PC-3 (cell line): ENCODE measurements around the gene PDZRN3. TPM values are rescaled to one million over a fixed set of nuclear protein-coding genes. Genes with fewer than 3 reads are reported as not detected.

Source experiments
- ATAC-seq: fragments of 200-7000 bp; cut with Tn5 transposase; 2 replicates; pipeline ENCODE4 v1.9.1; 2020; ENCODE audit warnings: mild to moderate bottlenecking, moderate library complexity
- BruUV-seq: library from RNA; stranded (reverse); fragments of 400-500 nt; replicated peaks from 2 replicates; lab custom pipeline; 2021; lab: Mats Ljungman, UMichigan
- CTCF ChIA-PET: fragments of 300-600 bp; sonication (Branson Sonifier 250); formaldehyde crosslinking; loops from one replicate; lab custom pipeline; 2022; ENCODE audit warnings: antibody characterized with exemption; lab: Charles Lee
- POLR2A ChIA-PET: fragments of 300-600 bp; sonication (Branson Sonifier 250); formaldehyde crosslinking; loops from one replicate; lab custom pipeline; 2022; ENCODE audit warnings: antibody characterized with exemption; ENCODE audit not compliant: unreplicated experiment; lab: Charles Lee
- DNase-seq: peaks from one replicate; pipeline ENCODE4 v3.0.0-alpha.2; 2015
- H2AFZ ChIP-seq: fragments of 300-600 bp; sonication (generic); 2 replicates; pipeline ENCODE4 v1.6.0; 2016; ENCODE audit warnings: antibody characterized with exemption, low read length
- H3F3A ChIP-seq: fragments of 300-600 bp; sonication (generic); one replicate; pipeline ENCODE4 v1.6.0; 2017; ENCODE audit warnings: antibody characterized with exemption, low read length, control low read depth, mild to moderate bottlenecking; ENCODE audit not compliant: unreplicated experiment
- H3K27ac ChIP-seq: fragments of 300-600 bp; sonication (generic); 2 replicates; pipeline ENCODE4 v1.5.1; 2016; ENCODE audit warnings: mild to moderate bottlenecking, low read length
- H3K27me3 ChIP-seq: fragments of 300-600 bp; sonication (generic); 2 replicates; pipeline ENCODE4 v1.6.1; 2016; ENCODE audit warnings: low read length, mixed read lengths
- H3K36me3 ChIP-seq: fragments of 300-600 bp; sonication (generic); 2 replicates; pipeline ENCODE4 v1.6.1; 2016; ENCODE audit warnings: low read depth, mixed run types, low read length, mixed read lengths
- H3K4me1 ChIP-seq: fragments of 300-600 bp; sonication (generic); 2 replicates; pipeline ENCODE4 v1.5.1; 2016; ENCODE audit warnings: low read length; ENCODE audit not compliant: insufficient read depth
- H3K4me2 ChIP-seq: fragments of 300-600 bp; sonication (generic); 2 replicates; pipeline ENCODE4 v1.6.0; 2016; ENCODE audit warnings: low read length
- H3K4me3 ChIP-seq: fragments of 300-600 bp; sonication (generic); 2 replicates; pipeline ENCODE4 v1.5.1; 2016; ENCODE audit warnings: mild to moderate bottlenecking, low read length, mixed read lengths
- H3K79me2 ChIP-seq: fragments of 300-600 bp; sonication (generic); 2 replicates; pipeline ENCODE4 v1.6.1; 2017; ENCODE audit warnings: low read length, mixed read lengths
- H3K9ac ChIP-seq: fragments of 300-600 bp; sonication (generic); 2 replicates; pipeline ENCODE4 v1.6.0; 2016; ENCODE audit warnings: mild to moderate bottlenecking, low read length
- H3K9me2 ChIP-seq: fragments of 300-600 bp; sonication (generic); replicated peaks from 2 replicates; pipeline ENCODE4 v1.6.1; 2016; ENCODE audit warnings: mixed run types, low read length, mixed read lengths
- H3K9me3 ChIP-seq: fragments of 300-600 bp; sonication (generic); 2 replicates; pipeline ENCODE4 v1.6.1; 2016; ENCODE audit warnings: low read length, mixed read lengths
- H4K20me1 ChIP-seq: fragments of 300-600 bp; sonication (generic); 2 replicates; pipeline ENCODE4 v1.6.1; 2016; ENCODE audit warnings: low read length, mixed read lengths
- EZH2 ChIP-seq: fragments of 300-600 bp; sonication (generic); IDR thresholded peaks from one replicate; pipeline ENCODE4 v1.6.1; 2017; ENCODE audit warnings: antibody characterized with exemption, mild to moderate bottlenecking, low read length; ENCODE audit not compliant: unreplicated experiment
- EZH2phosphoT487 ChIP-seq: fragments of 300-600 bp; sonication (generic); IDR thresholded peaks from 2 replicates; pipeline ENCODE4 v1.6.1; 2018; ENCODE audit warnings: mild to moderate bottlenecking, antibody characterized with exemption, low read length, borderline replicate concordance
- intact Hi-C: fragments of 100-400 bp; cut with micrococcal nuclease; formaldehyde crosslinking; loops from 2 replicates; pipeline ENCODE4 v1.9.0; 2023
- total RNA-seq: library from RNA; depleted of rRNA; stranded (reverse); fragments of >200 nt; gene quantifications from 2 replicates; pipeline ENCODE4 v1.2.3, GENCODE V29; 2014
- TF ChIP-seq, protein P1 (sequence below): fragments of 300-600 bp; sonication (generic); conservative IDR thresholded peaks from 2 replicates; pipeline ENCODE4 v1.5.1; 2017; ENCODE audit warnings: antibody characterized with exemption, low read depth, mild to moderate bottlenecking, low read length

Gene PDZRN3
- total RNA-seq, 1 experiment from 2014 or later = not detected

GRCh38 chr3:73408634-73409033 is 216.1 kb downstream of the PDZRN3 start:
- CTCF ChIA-PET = no interaction called here
- no peak for ATAC-seq
- intact Hi-C loops = no loop called here
- Histone ChIP-seq H2AFZ (no peak overlapping the region), H3K9me3 (no peaks in the 10 kb centered on the region), H3K4me1 (no peaks in the 10 kb centered on the region), H3K27me3 (peaks cover 31% of the 10 kb centered on the region), H4K20me1 (no peaks in the 10 kb centered on the region), H3K36me3 (no peaks in the 10 kb centered on the region), H3K9me2 (no peaks in the 10 kb centered on the region), H3K79me2 (no peaks in the 10 kb centered on the region), H3K9ac (no peak overlapping the region), H3F3A (no peaks in the 10 kb centered on the region), H3K27ac (no peak overlapping the region), H3K4me2 (no peak overlapping the region), H3K4me3 (no peak overlapping the region)
- no peak for DNase-seq
- TF ChIP-seq EZH2 (no peak), EZH2phosphoT487 (no peak)
- TF ChIP-seq, protein P1, sequence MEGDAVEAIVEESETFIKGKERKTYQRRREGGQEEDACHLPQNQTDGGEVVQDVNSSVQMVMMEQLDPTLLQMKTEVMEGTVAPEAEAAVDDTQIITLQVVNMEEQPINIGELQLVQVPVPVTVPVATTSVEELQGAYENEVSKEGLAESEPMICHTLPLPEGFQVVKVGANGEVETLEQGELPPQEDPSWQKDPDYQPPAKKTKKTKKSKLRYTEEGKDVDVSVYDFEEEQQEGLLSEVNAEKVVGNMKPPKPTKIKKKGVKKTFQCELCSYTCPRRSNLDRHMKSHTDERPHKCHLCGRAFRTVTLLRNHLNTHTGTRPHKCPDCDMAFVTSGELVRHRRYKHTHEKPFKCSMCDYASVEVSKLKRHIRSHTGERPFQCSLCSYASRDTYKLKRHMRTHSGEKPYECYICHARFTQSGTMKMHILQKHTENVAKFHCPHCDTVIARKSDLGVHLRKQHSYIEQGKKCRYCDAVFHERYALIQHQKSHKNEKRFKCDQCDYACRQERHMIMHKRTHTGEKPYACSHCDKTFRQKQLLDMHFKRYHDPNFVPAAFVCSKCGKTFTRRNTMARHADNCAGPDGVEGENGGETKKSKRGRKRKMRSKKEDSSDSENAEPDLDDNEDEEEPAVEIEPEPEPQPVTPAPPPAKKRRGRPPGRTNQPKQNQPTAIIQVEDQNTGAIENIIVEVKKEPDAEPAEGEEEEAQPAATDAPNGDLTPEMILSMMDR = no peak
- POLR2A ChIA-PET = no interaction called here
- no TSS peak for BruUV-seq

GRCh38 chr3:73407577-73407976 is 217.2 kb downstream of the PDZRN3 start:
- ATAC-seq (no peak), DNase-seq (no peak)
- H3K36me3 ChIP-seq = no peaks in the 10 kb centered on the region
- no peak overlapping the region for H3K9ac ChIP-seq
- no peaks in the 10 kb centered on the region for H3K9me3 ChIP-seq
- no peak overlapping the region for H3K27ac ChIP-seq
- no peak overlapping the region for H2AFZ ChIP-seq
- H3K27me3 ChIP-seq = peaks cover 40% of the 10 kb centered on the region
- POLR2A ChIA-PET = no interaction called here
- no peaks in the 10 kb centered on the region for H4K20me1 ChIP-seq
- BruUV-seq = no TSS peak
- H3K4me1 ChIP-seq = no peaks in the 10 kb centered on the region
- TF ChIP-seq EZH2 = no peak
- TF ChIP-seq, protein P1 = no peak
- no peak for TF ChIP-seq EZH2phosphoT487
- H3K9me2 ChIP-seq = no peaks in the 10 kb centered on the region
- no peaks in the 10 kb centered on the region for H3F3A ChIP-seq
- no peaks in the 10 kb centered on the region for H3K79me2 ChIP-seq
- intact Hi-C loops = no loop called here
- CTCF ChIA-PET = no interaction called here
- no peak overlapping the region for H3K4me2 ChIP-seq
- H3K4me3 ChIP-seq = no peak overlapping the region

GRCh38 chr3:73405853-73406252 is 218.9 kb downstream of the PDZRN3 start:
- CTCF ChIA-PET = no interaction called here
- no TSS peak for BruUV-seq

More at GRCh38 chr3:73405853-73406252, 218.9 kb downstream of the PDZRN3 start:
- no peaks in the 10 kb centered on the region for H3K79me2 ChIP-seq
- H3F3A ChIP-seq = no peaks in the 10 kb centered on the region
- H3K27me3 ChIP-seq = peaks cover 39% of the 10 kb centered on the region
- TF ChIP-seq EZH2phosphoT487 (no peak), EZH2 (no peak)
- TF ChIP-seq, protein P1 = no peak
- no peaks in the 10 kb centered on the region for H4K20me1 ChIP-seq
- no peaks in the 10 kb centered on the region for H3K4me1 ChIP-seq
- no peak overlapping the region for H3K27ac ChIP-seq
- POLR2A ChIA-PET = no interaction called here
- no peaks in the 10 kb centered on the region for H3K9me2 ChIP-seq
- H3K4me2 ChIP-seq = no peak overlapping the region
- H3K9ac ChIP-seq = no peak overlapping the region
- no peaks in the 10 kb centered on the region for H3K9me3 ChIP-seq
- no peak overlapping the region for H3K4me3 ChIP-seq
- H3K36me3 ChIP-seq = no peaks in the 10 kb centered on the region
- intact Hi-C loops = no loop called here
- ATAC-seq (no peak), DNase-seq (no peak)
- H2AFZ ChIP-seq = no peak overlapping the region
